NCI-H2227 treated with DMSO at 0.1 percent for 48 hours (cell line): Measurements from ENCODE around the gene POMGNT1.
"Not testable (repeated sequence)": the region's sequence is repeated elsewhere in the genome, so short reads cannot be mapped to it uniquely, and the experiment has no call there.

Experiments
- DNase-seq: peaks from one replicate; lab custom pipeline; 2025; lab: John Stamatoyannopoulos, UW

The POMGNT1 gene

DNA sequence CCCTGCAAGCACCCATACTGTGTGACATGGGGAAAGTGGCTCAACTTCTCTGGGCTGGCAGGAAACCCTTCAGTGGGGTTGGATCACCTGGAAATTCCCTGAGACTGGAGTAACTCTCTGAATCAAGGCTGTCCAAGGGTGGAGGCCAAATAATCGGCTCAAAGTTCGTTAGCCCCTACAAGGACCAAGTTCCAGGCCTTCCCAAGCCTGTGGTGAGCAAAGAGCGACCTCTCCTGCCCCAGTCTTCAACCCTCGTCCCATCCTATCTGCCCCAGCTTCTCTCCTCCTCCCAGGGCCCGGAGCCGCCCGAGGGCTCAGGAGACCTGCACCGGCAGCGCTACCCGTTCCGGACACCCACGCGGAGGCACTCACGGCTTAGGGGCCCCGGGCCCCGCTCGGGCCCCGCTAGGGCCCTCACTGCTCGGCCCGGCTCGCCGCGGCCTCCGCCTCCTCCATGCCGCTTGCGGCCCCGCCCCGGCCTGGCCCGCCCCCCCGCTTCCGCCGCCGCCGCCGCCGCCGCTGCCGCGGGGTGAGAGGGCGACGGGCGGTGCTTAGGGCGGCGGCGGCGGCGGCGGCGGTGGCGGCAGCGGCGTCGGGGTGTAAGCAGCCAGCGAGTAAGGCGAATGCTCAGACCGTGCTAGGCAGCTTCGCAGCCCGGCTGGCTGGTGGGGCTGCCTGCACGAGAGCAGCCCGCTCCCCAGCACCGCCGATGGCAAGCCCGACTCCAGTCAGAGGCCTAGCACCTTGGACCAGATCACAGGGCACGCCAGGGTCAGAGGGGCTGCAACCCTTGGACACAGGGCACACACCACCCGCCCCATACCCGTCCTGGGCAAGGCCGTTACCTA is at the start of gene POMGNT1:
Gene POMGNT1 (minus strand): TSS at position 471 of the 848 bp plus-strand sequence. CDS start 613 bp downstream, outside the sequence.
- DNase-seq = peak; percentile 58

DNA sequence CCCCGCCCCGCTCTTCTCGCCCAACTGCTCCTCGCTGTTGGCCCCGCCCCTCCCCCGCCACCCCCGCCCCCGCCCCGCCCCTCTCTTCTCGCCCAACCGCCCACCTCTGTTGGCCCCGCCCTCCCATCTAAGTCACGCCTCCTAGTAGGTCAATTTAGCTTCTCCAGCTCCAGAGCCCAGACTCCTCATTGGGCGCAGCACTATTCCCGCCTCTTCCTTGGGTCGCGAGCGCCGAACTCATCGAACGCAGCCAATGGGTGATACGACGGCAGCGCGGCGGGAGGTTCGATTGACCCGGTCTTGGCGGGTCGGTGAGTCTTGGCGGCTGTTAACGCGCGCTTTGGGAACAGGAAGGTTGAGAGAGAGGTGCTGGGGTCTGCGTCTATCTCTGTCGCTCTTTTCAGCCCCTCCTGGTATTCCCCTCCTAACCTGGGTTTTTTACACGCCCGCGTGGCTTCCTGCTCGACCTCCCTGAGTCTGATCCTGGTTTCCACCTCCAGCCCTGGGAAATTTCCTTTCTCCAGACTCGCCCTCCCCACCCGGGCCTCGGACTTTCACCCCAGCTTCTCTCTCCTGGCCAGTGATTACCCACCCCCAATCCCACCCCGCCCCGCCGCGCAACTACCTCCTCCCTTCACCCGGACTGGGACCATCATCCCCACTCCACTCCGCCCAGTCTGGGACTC is 49.3 kb upstream of the POMGNT1 start, which contains the start of gene RAD54L:
Gene RAD54L (plus strand): TSS at position 328 of the 686 bp plus-strand sequence. CDS start 643 bp downstream, outside the sequence.
- peak; percentile 99 for DNase-seq

DNA sequence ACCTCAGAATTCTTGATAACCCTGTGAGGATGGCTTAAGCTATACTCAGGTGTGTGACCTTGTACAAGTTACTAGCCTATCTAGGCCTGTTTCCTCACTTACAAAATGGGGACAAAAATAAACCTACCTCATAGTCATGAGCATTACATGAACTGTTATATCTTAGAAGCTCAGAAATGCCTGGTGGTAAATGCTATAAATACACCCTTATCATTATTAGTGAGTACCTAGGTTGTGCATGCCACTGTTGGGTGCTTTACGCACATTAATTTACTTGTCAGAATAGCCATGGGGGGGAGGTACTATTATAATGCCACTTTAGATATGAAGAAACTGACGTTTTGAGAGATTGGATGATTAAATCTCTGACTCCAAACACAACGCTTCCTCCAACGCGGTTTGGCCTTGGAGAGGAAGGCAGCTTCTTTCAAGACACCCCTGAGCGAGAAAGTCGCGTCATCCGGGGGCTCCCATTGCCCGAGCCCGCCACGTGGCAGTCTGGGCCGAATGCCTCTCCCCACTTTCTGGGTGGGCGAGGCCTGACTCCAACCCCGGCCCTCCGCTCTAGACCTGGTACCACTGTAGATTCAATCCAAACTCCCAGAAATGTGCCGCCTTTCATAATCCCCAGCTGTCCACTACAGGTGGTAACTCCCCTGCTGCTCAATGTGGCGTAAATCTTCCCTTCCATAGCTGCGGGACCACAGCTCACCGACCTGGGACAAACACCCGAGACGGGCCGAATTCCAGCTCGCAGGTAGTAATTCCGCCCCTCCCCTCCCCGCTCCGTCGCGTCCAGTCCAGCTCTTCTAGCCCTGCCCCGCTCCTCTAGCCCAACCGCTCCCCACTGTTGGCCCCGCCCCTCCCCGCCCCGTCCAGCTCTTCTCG is 48.6 kb upstream of the POMGNT1 start:
- peak; percentile 91 for DNase-seq

DNA sequence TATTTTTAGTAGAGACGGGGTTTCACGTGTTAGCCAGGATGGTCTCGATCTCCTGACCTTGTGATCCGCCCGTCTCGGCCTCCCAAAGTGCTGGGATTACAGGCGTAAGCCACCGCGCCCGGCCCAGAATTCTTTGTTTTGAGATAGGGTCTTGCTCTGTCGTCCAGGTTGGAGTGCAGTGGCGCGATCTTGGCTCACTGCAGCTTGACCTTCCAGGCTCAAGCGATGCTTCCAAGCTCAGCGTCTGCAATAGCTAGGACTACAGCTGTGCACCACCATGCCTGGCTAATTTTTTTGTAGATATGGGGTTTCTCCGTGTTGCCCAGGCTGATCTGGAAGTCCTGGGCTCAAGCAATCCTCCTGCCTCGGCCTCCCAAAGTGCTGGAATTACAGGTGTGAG is 47.9 kb upstream of the POMGNT1 start:
- DNase-seq = not testable (repeated sequence)

DNA sequence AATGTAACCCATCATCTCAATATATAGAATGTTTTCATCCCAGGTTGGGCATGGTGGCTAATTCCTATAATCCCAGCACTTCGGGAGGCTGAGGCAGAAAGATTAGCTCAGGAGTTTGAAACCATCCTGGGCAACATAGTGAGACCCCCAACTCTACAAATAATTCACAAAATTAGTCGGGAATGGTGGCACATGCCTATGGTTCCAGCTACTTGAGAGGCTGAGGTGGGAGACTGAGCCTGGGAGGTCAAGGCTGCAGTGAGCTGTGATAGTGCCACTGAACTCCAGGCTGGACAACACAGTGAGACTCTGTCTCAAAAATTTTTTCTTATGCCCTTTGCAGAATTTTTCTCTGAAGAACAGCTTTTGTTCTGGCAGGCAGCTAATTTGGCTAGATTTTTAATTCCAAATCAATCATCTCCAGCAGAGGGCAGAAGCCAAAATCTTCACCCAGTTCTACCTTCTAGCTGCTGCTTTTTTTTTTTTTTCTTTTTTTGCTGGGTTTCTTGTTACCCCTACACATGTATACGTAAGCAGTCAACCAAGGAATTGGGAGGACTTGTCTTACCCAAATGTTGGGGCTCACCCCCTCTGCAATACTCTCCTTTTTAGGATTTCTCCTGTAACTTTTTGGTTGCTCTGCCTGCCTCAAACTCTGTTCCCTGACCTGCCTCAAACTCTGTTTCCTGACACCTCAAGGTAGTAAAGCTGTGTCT is 46.6 kb upstream of the POMGNT1 start:
- DNase-seq = no peak

DNA sequence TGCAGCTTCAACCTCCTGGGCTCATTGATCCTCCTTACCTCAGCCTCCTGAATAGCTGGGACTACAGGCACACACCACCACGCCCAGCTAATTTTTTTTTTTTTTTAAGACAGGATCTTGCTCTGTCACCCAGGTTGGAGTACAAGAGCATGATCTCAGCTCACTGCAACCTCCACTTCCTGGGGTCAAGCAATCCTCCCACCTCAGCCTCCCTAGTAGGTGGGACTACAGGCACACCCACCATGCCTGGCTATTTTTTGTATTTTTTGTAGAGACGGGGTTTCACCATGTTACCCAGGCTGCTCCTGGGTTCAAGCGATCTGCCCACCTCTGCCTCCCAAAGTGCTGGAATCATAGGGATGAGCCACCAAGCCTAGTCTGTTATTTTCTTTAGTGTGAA is 45.6 kb upstream of the POMGNT1 start:
- not testable (repeated sequence) for DNase-seq

DNA sequence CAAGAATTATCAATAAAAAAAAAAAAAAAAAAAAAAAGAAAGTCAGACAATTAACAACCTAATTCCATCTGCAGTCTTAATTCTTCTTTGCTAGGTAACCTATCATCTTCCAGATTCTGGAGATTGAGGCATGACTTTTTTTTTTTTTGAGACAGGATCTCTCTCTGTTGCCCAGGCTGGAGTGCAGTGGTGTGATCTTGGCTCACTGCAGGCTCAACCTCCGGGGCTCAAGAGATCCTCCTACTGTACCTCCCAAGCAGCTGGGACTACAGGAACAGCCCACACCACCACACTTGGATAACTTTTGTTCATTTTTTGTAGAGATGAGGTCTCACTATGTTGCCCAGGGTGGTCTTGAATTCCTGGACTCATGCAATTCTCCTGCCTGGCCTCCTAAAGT is 44.7 kb upstream of the POMGNT1 start:
- no peak for DNase-seq

DNA sequence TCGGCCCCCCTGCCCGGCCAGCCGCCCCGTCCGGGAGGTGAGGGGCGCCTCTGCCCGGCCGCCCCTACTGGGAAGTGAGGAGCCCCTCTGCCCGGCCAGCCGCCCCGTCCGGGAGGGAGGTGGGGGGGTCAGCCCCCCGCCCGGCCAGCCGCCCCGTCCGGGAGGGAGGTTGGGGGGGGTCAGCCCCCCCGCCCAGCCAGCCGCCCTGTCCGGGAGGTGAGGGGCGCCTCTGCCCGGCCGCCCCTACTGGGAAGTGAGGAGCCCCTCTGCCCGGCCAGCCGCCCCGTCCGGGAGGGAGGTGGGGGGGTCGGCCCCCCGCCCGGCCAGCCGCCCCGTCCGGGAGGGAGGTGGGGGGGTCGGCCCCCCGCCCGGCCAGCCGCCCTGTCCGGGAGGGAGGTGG is 43.5 kb upstream of the POMGNT1 start:
- DNase-seq = not testable (repeated sequence)

DNA sequence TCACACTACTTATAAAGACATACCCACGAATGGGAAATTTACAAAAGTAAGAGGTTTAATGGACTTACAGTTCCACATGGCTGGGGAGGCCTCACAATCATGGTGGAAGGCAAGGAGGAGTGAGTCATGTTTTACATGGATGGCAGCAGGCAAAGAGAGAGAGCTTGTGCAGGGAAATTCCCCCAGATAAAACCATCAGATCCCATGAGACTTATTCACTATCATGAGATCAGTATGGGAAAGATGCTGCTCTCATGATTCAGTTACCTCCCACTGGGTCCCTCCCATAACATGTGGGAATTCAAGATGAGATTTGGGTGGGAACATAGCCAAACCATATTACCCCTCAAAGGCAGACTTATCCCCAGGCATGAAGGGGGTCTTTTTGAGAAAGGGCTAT is 40.6 kb upstream of the POMGNT1 start:
- DNase-seq = not testable (repeated sequence)

DNA sequence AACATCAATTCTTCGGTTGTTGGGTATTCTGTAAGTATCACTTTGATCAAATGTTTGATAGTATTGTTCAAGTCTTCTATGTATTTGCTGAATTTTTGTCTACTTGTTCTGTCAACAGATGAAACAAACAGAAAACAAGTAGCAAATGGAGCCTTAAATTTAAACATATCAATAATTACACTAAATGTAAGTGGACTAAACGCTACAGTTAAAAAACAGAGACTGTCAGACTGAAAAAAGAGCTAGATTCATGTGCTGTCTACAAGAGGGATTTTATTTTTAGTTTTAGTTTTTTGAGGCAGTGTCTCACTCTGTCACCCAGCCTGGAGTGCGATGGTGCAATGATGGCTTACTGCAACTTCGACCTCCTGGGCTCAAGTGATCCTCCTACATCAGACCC is 38.6 kb upstream of the POMGNT1 start:
- DNase-seq = no peak

DNA sequence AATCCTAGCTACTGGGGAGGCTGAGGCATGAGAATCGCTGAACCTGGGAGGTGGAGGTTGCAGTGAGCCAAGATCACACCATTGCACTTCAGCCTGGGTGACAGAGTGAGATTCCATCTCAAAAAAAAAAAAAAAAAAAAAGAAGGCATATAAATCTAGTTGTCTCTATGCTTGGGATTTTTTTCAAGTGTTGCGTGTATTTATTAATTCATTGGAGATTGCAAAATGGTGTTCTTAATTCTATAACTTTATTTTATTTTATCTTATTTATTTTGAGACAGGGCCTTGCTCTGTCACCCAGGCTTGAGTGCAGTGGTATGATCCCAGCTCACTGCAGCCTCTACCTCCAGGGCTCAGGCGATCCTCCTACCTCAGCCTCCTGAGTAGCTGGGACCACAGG is 33.0 kb upstream of the POMGNT1 start:
- not testable (repeated sequence) for DNase-seq

DNA sequence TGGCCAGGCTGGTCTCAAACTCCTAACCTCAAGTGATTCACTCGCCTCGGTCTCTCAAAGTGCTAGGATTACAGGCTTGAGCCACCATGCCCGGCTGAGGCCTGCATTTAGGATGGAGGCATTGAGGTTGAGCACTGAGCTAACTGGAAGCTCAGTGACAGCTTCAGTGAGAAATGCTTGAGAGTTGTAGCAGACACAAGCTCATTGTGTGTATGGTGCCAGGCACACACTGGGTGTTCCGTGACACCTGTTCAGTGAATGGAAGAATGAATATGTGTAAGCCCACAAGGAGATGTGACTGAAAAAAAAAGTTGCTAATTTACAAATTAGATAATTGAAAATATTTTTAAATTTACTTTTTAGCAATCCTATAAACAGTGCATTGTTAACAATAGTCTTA is 26.7 kb upstream of the POMGNT1 start:
- no peak for DNase-seq

DNA sequence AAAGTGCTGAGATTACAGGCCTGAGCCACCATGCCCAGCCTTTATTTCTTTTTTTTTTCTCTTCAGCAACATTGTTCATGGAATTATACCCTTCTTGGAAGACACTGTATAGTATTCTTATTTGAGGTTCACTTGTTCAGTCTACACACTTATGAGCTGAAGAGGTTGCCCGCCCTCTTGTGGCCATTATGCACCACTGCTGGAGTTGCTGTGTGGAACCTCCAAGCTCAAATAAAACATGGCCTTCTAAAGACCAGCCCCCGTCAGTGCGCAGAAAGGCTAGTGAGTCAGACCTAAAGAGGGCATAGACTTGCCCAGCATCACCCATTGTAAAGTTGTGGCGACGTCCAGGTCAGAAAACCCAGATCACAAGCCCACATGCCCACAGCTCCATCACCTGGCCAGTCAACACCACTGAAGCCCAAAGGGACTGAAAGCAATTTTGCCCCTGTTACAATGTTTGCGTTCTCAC is 25.3 kb upstream of the POMGNT1 start:
- peak; percentile 72 for DNase-seq

DNA sequence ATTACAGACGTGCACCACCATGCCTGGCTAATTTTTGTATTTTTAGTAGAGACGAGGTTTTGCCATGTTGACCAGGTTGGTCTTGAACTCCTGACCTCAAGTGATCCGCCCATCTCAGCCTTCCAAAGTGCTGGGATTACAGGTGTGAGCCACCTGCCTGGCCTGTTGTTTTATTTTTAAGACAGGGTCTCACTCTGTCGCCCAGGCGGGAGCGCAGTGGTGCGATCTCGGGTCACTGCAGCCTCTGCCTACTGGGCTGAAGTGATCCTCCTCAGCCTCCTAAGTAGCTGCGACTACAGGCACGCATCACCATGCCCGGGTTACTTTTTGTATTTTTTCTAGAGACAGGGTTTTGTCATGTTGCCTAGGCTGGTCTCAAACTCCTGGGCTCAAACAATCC is 24.8 kb upstream of the POMGNT1 start:
- DNase-seq = not testable (repeated sequence)

DNA sequence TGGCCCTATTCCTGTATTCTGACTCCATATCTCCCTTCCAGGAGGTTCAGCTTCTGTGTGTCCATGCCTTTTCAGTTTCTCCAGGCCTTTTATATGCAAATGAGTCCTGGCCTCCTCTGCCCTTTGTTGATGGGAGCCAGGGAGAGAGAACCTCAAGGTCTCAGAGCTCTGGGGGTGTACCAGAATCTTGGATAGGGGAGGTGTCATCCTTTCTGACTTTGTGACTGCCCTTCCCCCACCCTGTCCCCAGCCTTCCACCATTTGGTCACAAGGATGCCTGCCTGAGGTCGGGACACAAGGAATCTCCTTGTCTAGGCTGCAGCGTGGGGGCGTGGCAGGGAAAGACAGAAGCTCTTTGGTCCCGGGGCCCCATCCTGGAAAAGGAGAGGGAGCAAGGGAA is 23.5 kb upstream of the POMGNT1 start:
- DNase-seq = no peak

DNA sequence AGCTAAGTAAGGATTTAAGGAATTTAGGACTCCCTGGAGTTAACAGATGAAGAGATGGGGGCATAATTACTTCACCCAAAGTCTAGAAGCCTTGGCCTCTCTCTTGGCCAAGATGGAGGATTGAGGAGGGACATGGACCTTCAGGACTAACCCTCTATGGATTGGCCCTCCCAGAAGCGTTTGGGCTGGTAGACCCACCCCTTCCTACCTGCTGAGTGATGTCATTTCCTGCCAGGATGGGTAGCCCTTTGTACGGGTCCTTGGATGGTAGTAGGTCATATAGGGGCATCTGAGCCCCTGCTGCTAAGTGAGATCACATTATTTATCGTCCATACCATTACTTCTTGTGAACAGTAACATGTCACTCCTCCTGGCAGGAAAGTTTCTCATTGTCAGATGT is 22.6 kb upstream of the POMGNT1 start:
- DNase-seq = no peak

DNA sequence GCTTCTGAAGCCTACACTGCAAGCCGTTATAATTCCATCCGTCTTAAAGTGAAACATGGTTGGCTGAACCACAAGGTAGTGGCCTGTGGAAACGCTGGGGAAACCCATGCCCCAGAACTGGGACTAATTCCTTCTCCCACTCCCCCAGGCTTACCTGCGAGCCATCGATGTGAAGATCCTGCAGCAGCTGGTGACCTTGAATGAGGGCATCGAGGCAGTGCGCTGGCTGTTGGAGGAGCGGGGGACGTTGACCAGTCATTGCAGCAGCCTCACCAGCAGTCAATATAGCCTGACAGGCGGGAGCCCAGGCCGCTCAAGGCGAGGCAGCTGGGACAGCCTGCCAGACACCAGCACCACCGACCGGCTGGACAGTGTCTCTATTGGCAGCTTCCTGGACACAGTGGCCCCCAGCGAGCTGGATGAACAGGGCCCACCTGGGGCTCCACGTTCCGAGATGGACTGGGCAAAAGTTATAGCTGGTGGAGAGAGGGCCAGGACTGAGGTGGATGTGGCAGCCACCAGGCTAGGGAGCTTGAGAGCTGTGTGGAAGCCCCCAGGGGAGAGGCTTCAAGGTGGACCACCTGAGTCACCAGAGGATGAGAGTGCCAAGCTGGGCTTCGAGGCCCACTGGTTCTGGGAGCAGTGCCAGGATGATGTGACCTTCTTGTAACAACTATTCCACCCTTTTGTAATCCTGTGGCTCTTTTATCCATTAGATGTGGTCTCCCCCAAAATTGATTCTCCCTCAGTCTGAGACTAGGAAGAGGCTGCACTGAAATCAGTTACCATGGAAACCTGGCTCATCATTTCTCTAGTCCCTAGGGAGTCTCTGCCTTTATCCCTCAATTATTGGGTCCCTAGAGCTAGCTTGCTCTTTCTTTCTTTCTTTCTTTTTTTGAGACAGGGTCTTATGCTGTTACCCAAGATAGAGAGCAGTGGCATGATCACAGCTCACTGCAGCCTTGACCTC is 21.6 kb upstream of the POMGNT1 start:
- no peak for DNase-seq

DNA sequence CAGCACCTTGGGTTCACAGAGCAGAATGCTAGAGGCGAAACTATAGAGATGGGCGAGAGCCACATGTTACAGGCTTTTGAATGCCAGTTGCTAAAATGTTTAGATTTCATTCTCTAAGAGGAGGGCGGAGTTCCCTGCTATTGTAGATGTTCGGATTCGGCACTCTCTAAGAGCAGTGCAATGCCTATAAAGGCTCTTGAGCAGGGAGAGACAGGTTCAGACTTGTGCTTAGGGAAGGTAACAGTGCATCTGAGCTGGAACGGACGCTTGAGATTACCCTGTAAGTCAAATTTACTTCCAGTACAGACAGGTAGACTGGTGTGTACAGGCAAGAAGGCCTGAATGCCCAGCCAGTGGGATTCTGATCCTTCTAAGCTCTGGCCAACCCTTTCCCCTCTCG is 20.2 kb upstream of the POMGNT1 start:
- peak; percentile 33 for DNase-seq

DNA sequence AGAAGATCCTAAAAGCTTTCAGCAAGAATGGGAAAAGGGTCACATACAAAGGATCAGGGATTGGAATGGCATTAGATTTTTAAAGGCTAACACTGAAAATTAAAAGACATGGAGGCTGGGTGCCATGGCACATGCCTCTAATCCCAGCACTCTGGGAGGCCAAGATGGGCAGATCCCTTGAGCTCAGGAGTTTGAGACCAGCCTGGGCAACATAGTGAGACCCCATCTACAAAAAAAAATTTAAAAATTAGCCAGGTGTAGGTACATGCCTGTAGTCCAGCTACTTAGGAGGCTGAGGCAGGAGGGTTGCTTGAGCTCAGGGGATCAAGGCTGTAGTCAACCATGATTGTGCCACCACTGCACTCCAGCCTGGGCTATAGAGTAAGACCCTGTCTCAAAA is 17.3 kb upstream of the POMGNT1 start:
- DNase-seq = no peak

DNA sequence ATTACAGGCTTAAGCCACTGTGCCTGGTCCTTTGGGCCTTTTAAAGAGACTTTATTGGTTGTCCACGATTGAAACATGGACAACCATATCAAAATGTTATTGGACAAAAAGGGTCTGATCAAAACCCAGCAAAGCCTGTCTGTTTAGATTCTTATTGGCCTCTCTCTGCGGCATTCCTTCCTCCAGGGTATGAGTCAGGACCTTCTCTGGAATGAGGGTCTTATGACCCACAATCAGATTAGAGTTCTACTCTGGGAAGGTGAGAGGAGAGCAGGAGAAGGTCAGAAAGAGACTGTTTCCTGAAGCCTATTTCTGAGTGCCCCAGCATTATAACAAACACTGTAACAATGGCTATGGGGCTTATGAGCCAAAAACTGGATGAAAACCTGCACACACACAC is 12.8 kb upstream of the POMGNT1 start:
- DNase-seq = no peak
